HG02840 (cell line): ENCODE measurements around the gene SSNA1.

Experiments
- ATAC-seq: cut with Tn5 transposase; IDR thresholded peaks from one replicate; pipeline ENCODE4 v1.9.1; 2021; ENCODE audit warnings: mild to moderate bottlenecking, moderate library complexity, moderate number of reproducible peaks; ENCODE audit not compliant: unreplicated experiment, low FRiP score

The SSNA1 gene

GRCh38 chr9:137166380-137167229, 21.9 kb upstream of the SSNA1 start:
- no peak for ATAC-seq

- no peak for ATAC-seq
These were observed 21.2 kb upstream of the SSNA1 start for GRCh38 chr9:137167277-137167746.

GRCh38 chr9:137167747-137168572, 20.5 kb upstream of the SSNA1 start:
- no peak for ATAC-seq

- no peak for ATAC-seq
These were observed 19.9 kb upstream of the SSNA1 start for GRCh38 chr9:137168573-137168903.

GRCh38 chr9:137168904-137169856, 19.3 kb upstream of the SSNA1 start:
- no peak for ATAC-seq

GRCh38 chr9:137169896-137170358, 18.5 kb upstream of the SSNA1 start, which contains the start of gene LRRC26:
Gene LRRC26 (minus strand): TSS chr9:137170051. CDS start chr9:137169943, 108 bp downstream.
- ATAC-seq, result no peak

- ATAC-seq, result no peak
These were observed 17.9 kb upstream of the SSNA1 start for GRCh38 chr9:137170486-137171148.

- no peak for ATAC-seq
These were observed 17.2 kb upstream of the SSNA1 start for GRCh38 chr9:137171149-137171900.

- ATAC-seq, result no peak
These were observed 15.3 kb upstream of the SSNA1 start for GRCh38 chr9:137172901-137173795.

- no peak for ATAC-seq
These were observed 14.4 kb upstream of the SSNA1 start for GRCh38 chr9:137173796-137174664.

GRCh38 chr9:137174722-137175293, 13.7 kb upstream of the SSNA1 start:
- no peak for ATAC-seq

- no peak for ATAC-seq
These were observed 13.0 kb upstream of the SSNA1 start for GRCh38 chr9:137175345-137175961.

GRCh38 chr9:137176302-137177182, 11.9 kb upstream of the SSNA1 start:
- no peak for ATAC-seq

- ATAC-seq, result no peak
These were observed 10.1 kb upstream of the SSNA1 start for GRCh38 chr9:137178201-137178938.
